HepG2 (cell line): ENCODE measurements around the gene CAND2. TPM values are rescaled to one million over a fixed set of nuclear protein-coding genes. Genes with fewer than 3 reads are reported as not detected.

Experiments used
- ATAC-seq: fragments of 200-7000 bp; cut with Tn5 transposase; 3 replicates; pipeline ENCODE4 v1.9.1; 2020; ENCODE audit warnings: mild to moderate bottlenecking, moderate library complexity
- BruUV-seq: library from RNA; stranded (reverse); fragments of 400-500 nt; replicated peaks from 2 replicates; lab custom pipeline; 2021; lab: Mats Ljungman, UMichigan
- CTCF ChIA-PET: fragments of 300-600 bp; formaldehyde crosslinking; extraction: SDS; loops from one replicate; lab custom pipeline; 2021; ENCODE audit warnings: low total read pairs, inconsistent platforms, low intra/inter-chr PET ratio; lab: Yijun Ruan, JAX
- POLR2A ChIA-PET: fragments of 350-600 bp; sonication (Branson Sonifier 250); formaldehyde crosslinking; loops from one replicate; lab custom pipeline; 2020; ENCODE audit warnings: antibody characterized with exemption, inconsistent platforms; lab: Yijun Ruan, JAX
- DNase-seq: peaks from one replicate; pipeline ENCODE4 v3.0.0-alpha.2; 2015; ENCODE audit warnings: low spot score
- FAIRE-seq: peaks from 3 replicates; lab custom pipeline; 2011; peaks lifted over from hg19 to GRCh38; lab: Jason Lieb, UNC
- H2AFZ ChIP-seq: one replicate; pipeline ENCODE4 v1.6.1; 2011; ENCODE audit warnings: low read length, inconsistent platforms
- H3K27ac ChIP-seq: fragments of 300-600 bp; 3 replicates; pipeline ENCODE4 v1.8.0; 2011; ENCODE audit warnings: mixed run types, mild to moderate bottlenecking, mixed read lengths, low read length, inconsistent platforms; ENCODE audit not compliant: insufficient read depth; ENCODE audit errors: extremely low read length
- H3K27me3 ChIP-seq, 2 experiments: fragments of 200-600 bp in 1 of 2; 2 replicates in 1 of 2; 3 replicates in 1 of 2; pipeline versions ENCODE4 v1.6.0 to v1.8.0; 2011; ENCODE audit warnings: low read length in 2 of 2, mild to moderate bottlenecking in 2 of 2, moderate library complexity in 2 of 2, inconsistent platforms in 1 of 2; ENCODE audit not compliant: insufficient read depth in 2 of 2, control insufficient read depth in 1 of 2
- H3K36me3 ChIP-seq, 2 experiments: fragments of 200-600 bp in 1 of 2; replicated peaks in 1 of 2; 2 replicates in 1 of 2; 3 replicates in 1 of 2; pipeline versions ENCODE4 v1.5.1 to v1.8.0; 2011; ENCODE audit warnings: low read length in 2 of 2, inconsistent platforms in 1 of 2; ENCODE audit not compliant: insufficient read depth in 2 of 2, control insufficient read depth in 1 of 2
- H3K4me1 ChIP-seq: 2 replicates; pipeline ENCODE4 v1.5.1; 2012; ENCODE audit warnings: low read length, inconsistent platforms; ENCODE audit not compliant: insufficient read depth
- H3K4me2 ChIP-seq: 2 replicates; pipeline ENCODE4 v1.6.0; 2011; ENCODE audit warnings: low read depth, low read length, inconsistent platforms
- H3K4me3 ChIP-seq, 3 experiments: fragments of 200-600 bp in 1 of 3; sonication (generic), shearing (Covaris generic) in 1 of 3; replicated peaks in 1 of 3; 2 replicates each; pipeline ENCODE4 v1.5.1; 2011 to 2016; ENCODE audit warnings: low read length in 3 of 3, inconsistent platforms in 2 of 3, low read depth in 2 of 3, mild to moderate bottlenecking in 2 of 3, control low read depth in 1 of 3, mixed read lengths in 1 of 3; ENCODE audit not compliant: insufficient read depth in 1 of 3
- H3K79me2 ChIP-seq: one replicate; pipeline ENCODE4 v1.6.1; 2011; ENCODE audit warnings: low read length, inconsistent platforms; ENCODE audit not compliant: insufficient read depth
- H3K9ac ChIP-seq: 2 replicates; pipeline ENCODE4 v1.6.0; 2011; ENCODE audit warnings: mild to moderate bottlenecking, low read depth, low read length, inconsistent platforms; ENCODE audit not compliant: insufficient read depth
- H3K9me3 ChIP-seq: 2 replicates; pipeline ENCODE4 v1.5.1; 2012; ENCODE audit warnings: mild to moderate bottlenecking, low read length
- H4K20me1 ChIP-seq: 2 replicates; pipeline ENCODE4 v1.6.0; 2011; ENCODE audit warnings: inconsistent platforms, mild to moderate bottlenecking, low read length, moderate library complexity; ENCODE audit not compliant: insufficient read depth
- FOXM1 ChIP-seq: sonication (generic); formaldehyde crosslinking; IDR thresholded peaks from 2 replicates; pipeline ENCODE4 v1.5.0; 2020; ENCODE audit warnings: missing genetic modification reagents
- HNRNPH1 ChIP-seq: fragments of 200-400 bp; formaldehyde crosslinking; optimal IDR thresholded peaks from 2 replicates; pipeline ENCODE3; 2017; ENCODE audit warnings: mild to moderate bottlenecking, low read depth, low read length
- KLF16 ChIP-seq, 2 experiments: sonication (generic) in 1 of 2; formaldehyde crosslinking in 1 of 2; IDR thresholded peaks; 2 replicates each; pipeline versions ENCODE4 v1.6.1 to v1.8.0; 2016 to 2023; ENCODE audit warnings: missing genetic modification reagents in 2 of 2, missing compliant biosample characterization in 1 of 2
- NCOA5 ChIP-seq: sonication (generic); formaldehyde crosslinking; IDR thresholded peaks from 2 replicates; pipeline ENCODE4 v1.4.0; 2020; ENCODE audit warnings: missing genetic modification reagents
- NFYC ChIP-seq: IDR thresholded peaks from 2 replicates; pipeline ENCODE4 v1.6.1; 2016; ENCODE audit warnings: missing genetic modification reagents, missing compliant biosample characterization
- NR2F1 ChIP-seq, 2 experiments: fragments of 450-650 bp in 1 of 2; formaldehyde crosslinking in 1 of 2; IDR thresholded peaks; 2 replicates each; pipeline versions ENCODE4 v1.5.0 to v1.6.1; 2016 to 2020; ENCODE audit warnings: mild to moderate bottlenecking in 1 of 2, missing compliant biosample characterization in 1 of 2, missing genetic modification reagents in 1 of 2, moderate library complexity in 1 of 2
- RXRB ChIP-seq: IDR thresholded peaks from 2 replicates; pipeline ENCODE4 v1.6.1; 2016; ENCODE audit warnings: borderline replicate concordance, missing genetic modification reagents, missing compliant biosample characterization
- SP4 ChIP-seq: sonication (generic); formaldehyde crosslinking; IDR thresholded peaks from 2 replicates; pipeline ENCODE4 v1.8.1; 2023; ENCODE audit warnings: mild to moderate bottlenecking, missing genetic modification reagents
- ZFP36L1 ChIP-seq: sonication (generic); formaldehyde crosslinking; IDR thresholded peaks from 2 replicates; pipeline ENCODE4 v1.8.0; 2022; ENCODE audit warnings: mild to moderate bottlenecking, missing genetic modification reagents, moderate library complexity
- ZFP37 ChIP-seq: sonication (generic); formaldehyde crosslinking; IDR thresholded peaks from 2 replicates; pipeline ENCODE4 v1.4.0; 2020; ENCODE audit warnings: missing genetic modification reagents, borderline replicate concordance
- ZMAT3 ChIP-seq: sonication (generic); formaldehyde crosslinking; conservative IDR thresholded peaks from 2 replicates; pipeline ENCODE4 v1.7.0; 2021; ENCODE audit warnings: missing genetic modification reagents
- ZNF256 ChIP-seq: sonication (generic); formaldehyde crosslinking; conservative IDR thresholded peaks from 2 replicates; pipeline ENCODE4 v1.4.0; 2020; ENCODE audit warnings: missing genetic modification reagents
- ZNF333 ChIP-seq: sonication (generic); formaldehyde crosslinking; IDR thresholded peaks from 2 replicates; pipeline ENCODE4 v1.4.0; 2020; ENCODE audit warnings: mild to moderate bottlenecking, missing genetic modification reagents, borderline replicate concordance
- ZNF616 ChIP-seq: sonication (generic); formaldehyde crosslinking; IDR thresholded peaks from 2 replicates; pipeline ENCODE4 v1.5.0; 2020; ENCODE audit warnings: low read depth, mild to moderate bottlenecking, missing genetic modification reagents
- ZNF619 ChIP-seq: sonication (generic); formaldehyde crosslinking; IDR thresholded peaks from 2 replicates; pipeline ENCODE4 v1.4.0; 2020; ENCODE audit warnings: mild to moderate bottlenecking, missing genetic modification reagents
- ZNF629 ChIP-seq: sonication (generic); formaldehyde crosslinking; conservative IDR thresholded peaks from 2 replicates; pipeline ENCODE4 v1.5.0; 2020; ENCODE audit warnings: missing genetic modification reagents
- ZNF652 ChIP-seq: IDR thresholded peaks from 2 replicates; pipeline ENCODE4 v1.6.1; 2016; ENCODE audit warnings: low read depth, borderline replicate concordance
- ZNF737 ChIP-seq: sonication (generic); formaldehyde crosslinking; IDR thresholded peaks from 2 replicates; pipeline ENCODE4 v1.5.0; 2020; ENCODE audit warnings: missing genetic modification reagents, mild to moderate bottlenecking, borderline replicate concordance
- ZNF891 ChIP-seq: sonication (generic); formaldehyde crosslinking; IDR thresholded peaks from 2 replicates; pipeline ENCODE4 v1.5.0; 2020; ENCODE audit warnings: mild to moderate bottlenecking, missing genetic modification reagents
- ZSCAN12 ChIP-seq: sonication (generic); formaldehyde crosslinking; IDR thresholded peaks from 2 replicates; pipeline ENCODE4 v1.9.0; 2021; ENCODE audit warnings: mild to moderate bottlenecking, missing genetic modification reagents
- WGBS: methylation state at CpG from one replicate; pipeline ENCODE4 v1.1.6; 2017; ENCODE audit warnings: low lambda C conversion rate; 5-methylcytosine and 5-hydroxymethylcytosine counted together
- in situ Hi-C: cut with HindIII; loops from 2 replicates; pipeline ENCODE4 v1.10.0; 2017; ENCODE audit warnings: low pct_unique_long_range_greater_than_20kb; ENCODE audit not compliant: extremely low pct_ligation_motif_present
- intact Hi-C: fragments of 100-400 bp; cut with micrococcal nuclease; formaldehyde crosslinking; loops from one replicate; pipeline ENCODE4 v1.10.0; 2022; ENCODE audit not compliant: unreplicated experiment
- polyA plus RNA-seq, 8 experiments: library from polyadenylated mRNA; depleted of rRNA in 3 of 8; stranded (reverse) in 7 of 8; unstranded in 1 of 8; fragments of >200 nt; fragmentation: Illumina TruSeq in 4 of 8; extraction: Trizol in 4 of 8; gene quantifications; 2 replicates each; pipeline versions ENCODE4 v1.2.1 to v1.2.3, GENCODE V29; 2011 to 2016; ENCODE audit warnings: low read depth in 4 of 8, missing spikeins in 1 of 8, mixed read lengths in 1 of 8; ENCODE audit not compliant: insufficient read depth in 1 of 8
- total RNA-seq, 5 experiments: library from RNA; depleted of rRNA; stranded (reverse); fragments of >200 nt; fragmentation: Illumina TruSeq; extraction: Trizol; gene quantifications; 2 replicates each; pipeline ENCODE4 v1.2.3, GENCODE V29; 2016; ENCODE audit warnings: low read depth in 1 of 5
- TF ChIP-seq, protein P1 (sequence below): IDR thresholded peaks from 2 replicates; pipeline ENCODE4 v1.6.1; 2016; ENCODE audit warnings: low read depth, borderline replicate concordance

Gene CAND2
- total and polyA plus RNA-seq, 2 of the 13 experiments (the other 11 are each of a cell fraction or from before 2014, with no cell fraction given), result 0.01 TPM; not detected in 1

DNA sequence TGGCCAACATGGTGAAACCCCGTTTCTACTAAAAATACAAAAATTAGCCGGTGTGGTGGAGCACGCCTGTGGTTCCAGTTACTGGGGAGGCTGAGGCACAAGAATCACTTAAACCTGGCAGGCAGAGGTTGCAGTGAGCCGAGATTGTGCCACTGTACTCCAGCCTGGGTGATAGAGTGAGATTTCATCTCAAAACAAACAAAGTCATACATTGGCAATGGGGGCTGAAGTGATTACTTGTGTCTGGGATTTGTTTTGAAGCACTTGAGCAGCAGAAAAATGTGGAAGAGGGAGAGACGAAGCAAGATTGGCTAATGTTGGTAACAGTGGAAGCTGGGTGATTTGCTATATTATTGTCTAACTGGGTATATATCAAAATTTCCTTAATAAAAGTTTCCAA, 24.0 kb upstream of the CAND2 start:
- Histone ChIP-seq H3K27ac (no peak overlapping the region), H3K4me3 (no peak overlapping the region), H2AFZ (no peak overlapping the region), H3K9me3 (no peaks in the 10 kb centered on the region), H3K4me1 (peaks cover 7% of the 10 kb centered on the region), H3K27me3 (peaks cover 0 to 20% of the 10 kb centered on the region in 2 experiments; a peak in 4 of 5 replicates), H3K79me2 (no peaks in the 10 kb centered on the region), H3K36me3 (no peaks in the 10 kb centered on the region), H3K4me2 (no peak overlapping the region), H4K20me1 (no peaks in the 10 kb centered on the region), H3K9ac (no peak overlapping the region)
- POLR2A ChIA-PET, result no interaction called here
- intact Hi-C loops, result no loop called here
- in situ Hi-C loops, result no loop called here
- ATAC-seq, result no peak
- no TSS peak for BruUV-seq
- 14% methylated on average over 5 of the region's 5 CpGs for WGBS
- no peak for DNase-seq
- FAIRE-seq, result no peak
- TF ChIP-seq ZNF256 (CRISPR knock-in tag), result no peak
- CTCF ChIA-PET, result no interaction called here

DNA sequence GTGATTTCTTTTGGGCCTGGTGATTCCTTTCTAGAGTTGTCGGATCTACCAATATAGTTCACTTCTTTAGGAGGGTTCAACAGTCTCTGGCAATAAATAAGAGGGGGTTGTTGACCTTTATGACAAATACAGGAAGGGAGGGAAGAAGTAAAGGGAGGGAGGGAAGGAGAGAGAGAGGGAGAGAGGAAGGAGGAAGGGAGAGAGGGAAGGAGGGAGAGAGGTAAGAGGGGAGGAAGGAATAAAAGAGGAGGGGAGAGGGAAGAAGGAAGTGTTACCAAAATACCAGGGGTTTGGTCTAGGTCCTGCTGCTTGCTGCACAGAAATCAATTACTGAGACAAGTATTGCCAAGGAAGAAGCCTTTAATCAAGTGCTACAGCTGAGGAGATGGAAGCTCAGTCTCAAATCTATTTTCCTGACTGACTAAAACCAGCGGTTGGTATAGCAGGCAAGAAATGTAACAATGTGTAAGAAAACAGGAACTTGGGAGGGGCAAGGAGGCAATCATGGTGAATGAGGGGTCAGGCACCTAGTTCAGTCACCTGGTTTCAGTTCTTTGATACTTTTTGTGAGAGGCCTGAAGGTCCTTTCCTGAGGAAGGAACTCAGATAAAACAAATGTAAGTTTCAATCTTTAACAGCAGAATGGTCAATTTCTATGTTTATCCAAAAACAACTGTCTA, 23.3 kb upstream of the CAND2 start:
- Histone ChIP-seq H3K9ac (no peak overlapping the region), H2AFZ (no peak overlapping the region), H3K9me3 (no peaks in the 10 kb centered on the region), H3K79me2 (no peaks in the 10 kb centered on the region), H3K27ac (no peak overlapping the region), H3K4me1 (no peaks in the 10 kb centered on the region), H4K20me1 (no peaks in the 10 kb centered on the region), H3K36me3 (no peaks in the 10 kb centered on the region), H3K4me2 (no peak overlapping the region), H3K27me3 (peaks cover 0 to 20% of the 10 kb centered on the region in 2 experiments; a peak in 4 of 5 replicates), H3K4me3 (no peak overlapping the region)
- in situ Hi-C loops (no loop called here), intact Hi-C loops (no loop called here)
- 0% methylated on average over 2 of the region's 2 CpGs for WGBS
- POLR2A ChIA-PET, result no interaction called here
- ATAC-seq (no peak), DNase-seq (no peak), FAIRE-seq (no peak)
- CTCF ChIA-PET, result no interaction called here
- BruUV-seq, result no TSS peak
- TF ChIP-seq ZMAT3 (CRISPR knock-in tag), result no peak
- no peak for TF ChIP-seq ZFP37 (CRISPR knock-in tag)
- no peak for TF ChIP-seq NFYC (CRISPR knock-in tag)
- TF ChIP-seq NCOA5 (CRISPR knock-in tag), result no peak
- no peak for TF ChIP-seq ZNF616 (CRISPR knock-in tag)
- TF ChIP-seq ZNF619 (CRISPR knock-in tag), result no peak
- TF ChIP-seq KLF16 (CRISPR knock-in tag; IDR thresholded peaks at IDR 0.05), result no peak
- no peak for TF ChIP-seq ZNF737
- no peak for TF ChIP-seq ZNF333 (CRISPR knock-in tag)
- no peak for TF ChIP-seq ZNF652 (CRISPR knock-in tag)
- TF ChIP-seq SP4 (CRISPR knock-in tag), result no peak
- no peak for TF ChIP-seq ZNF891 (CRISPR knock-in tag)
- TF ChIP-seq ZSCAN12 (CRISPR knock-in tag), result no peak
- no peak for TF ChIP-seq FOXM1
- TF ChIP-seq NR2F1 (CRISPR knock-in tag; IDR thresholded peaks at IDR 0.05), result no peak
- no peak for TF ChIP-seq RXRB (CRISPR knock-in tag)
- TF ChIP-seq HNRNPH1, result no peak
- no peak for TF ChIP-seq ZNF629 (CRISPR knock-in tag)
- TF ChIP-seq ZFP36L1 (CRISPR knock-in tag), result no peak
- TF ChIP-seq, protein P1, sequence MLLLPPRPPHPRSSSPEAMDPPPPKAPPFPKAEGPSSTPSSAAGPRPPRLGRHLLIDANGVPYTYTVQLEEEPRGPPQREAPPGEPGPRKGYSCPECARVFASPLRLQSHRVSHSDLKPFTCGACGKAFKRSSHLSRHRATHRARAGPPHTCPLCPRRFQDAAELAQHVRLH (CRISPR knock-in tag), result no peak
